Measurements from ENCODE around the gene CEL.

DNA sequence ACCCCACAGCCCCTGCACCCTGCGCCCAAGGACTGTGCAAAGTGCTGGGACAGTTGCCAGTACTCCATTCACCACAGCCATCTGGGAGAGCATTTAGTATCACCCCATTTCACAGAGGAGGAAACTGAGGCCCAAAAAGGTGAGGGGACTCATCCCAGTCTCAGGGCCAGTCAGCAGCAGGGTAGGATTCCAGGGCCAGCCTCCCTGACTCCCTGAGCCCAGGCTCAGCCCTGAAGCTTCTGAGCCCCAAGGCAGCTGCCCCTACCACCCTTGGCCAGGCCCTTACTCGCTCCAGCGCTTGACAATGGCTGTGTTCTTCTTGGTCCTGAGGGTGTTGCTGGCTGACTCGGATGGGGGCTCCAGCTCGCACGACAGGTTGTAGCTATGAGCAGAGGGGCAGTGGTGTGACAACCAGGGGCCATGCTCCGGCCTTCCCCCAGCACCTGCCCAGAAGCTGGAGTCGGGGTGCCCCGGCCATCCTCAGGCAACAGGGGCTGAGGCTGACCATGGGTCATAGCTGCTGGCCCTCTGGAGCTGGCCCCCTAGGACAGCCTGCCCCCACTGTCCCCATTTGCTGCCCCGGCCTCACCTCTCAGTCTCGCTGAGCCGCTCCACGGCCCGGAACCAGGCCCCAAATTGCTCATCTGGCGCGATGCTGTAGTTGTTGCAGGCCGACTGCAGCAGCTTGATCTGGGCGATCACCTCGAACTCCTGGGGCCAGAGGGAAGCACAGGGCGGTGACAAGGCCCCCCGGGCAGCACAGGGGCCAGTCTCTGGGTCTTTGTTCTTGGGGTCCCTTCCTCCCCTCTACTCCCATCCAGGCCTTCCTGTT is 40.6 kb downstream of the CEL start:
- no peak for TF ChIP-seq CTCF (IDR thresholded peaks at IDR 0.05; ENCODE audit: insufficient read depth, low read depth, low read length)
- no peak for TF ChIP-seq EZH2 (IDR thresholded peaks at IDR 0.05; ENCODE audit: insufficient read depth, low read length)
